Left cardiac atrium (tissue), 4 donors: Measurements from ENCODE around the gene CSMD2. TPM values are rescaled to one million over a fixed set of nuclear protein-coding genes. Genes with fewer than 3 reads are reported as not detected.

ENCODE experiments used
- ATAC-seq, 2 donors: fragments of 200-7000 bp; cut with Tn5 transposase; one replicate each; pipeline ENCODE4 v1.9.1; 2020; ENCODE audit warnings: mild to moderate bottlenecking in 2 of 2, moderate library complexity in 2 of 2
- DNase-seq: peaks from one replicate; pipeline ENCODE4 v3.0.0-alpha.2; 2020
- intact Hi-C, 2 donors: fragments of 100-400 bp; cut with DNase I; formaldehyde crosslinking; loops; one replicate each; pipeline versions ENCODE4 v1.14.1 to v1.15.1; 2022 to 2023
- total RNA-seq, 2 donors: library from RNA; stranded (reverse); fragmentation: NEBNext Ultra II Directional; extraction: Animal tissue kit (Norgen Biotek cat#: 25700); gene quantifications; one replicate each; pipeline ENCODE4 v1.2.1, GENCODE V29; 2021
- donor health status: DM: no; HTN: yes; CAD: no.
- donor health status: DM: no; HTN: yes; CAD: no; lungs with severe emphysema.
- donor health status: DM: yes; HTN: yes; CAD: no.
- donor health status: Dilated cardiomyopathy.

The CSMD2 gene
- total RNA-seq, 2 donors from 2014 or later: 0.29 to 0.58 TPM

- DNase-seq (no peak), ATAC-seq (no peak)
- intact Hi-C loops: no loop called here
These were observed 578.9 kb downstream of the CSMD2 start for GRCh38 chr1:33586106-33586505.

GRCh38 chr1:33583567-33583966 lies 581.5 kb downstream of the CSMD2 start:
- no peak for ATAC-seq
- no peak for DNase-seq
- intact Hi-C loops: no loop called here

DNA sequence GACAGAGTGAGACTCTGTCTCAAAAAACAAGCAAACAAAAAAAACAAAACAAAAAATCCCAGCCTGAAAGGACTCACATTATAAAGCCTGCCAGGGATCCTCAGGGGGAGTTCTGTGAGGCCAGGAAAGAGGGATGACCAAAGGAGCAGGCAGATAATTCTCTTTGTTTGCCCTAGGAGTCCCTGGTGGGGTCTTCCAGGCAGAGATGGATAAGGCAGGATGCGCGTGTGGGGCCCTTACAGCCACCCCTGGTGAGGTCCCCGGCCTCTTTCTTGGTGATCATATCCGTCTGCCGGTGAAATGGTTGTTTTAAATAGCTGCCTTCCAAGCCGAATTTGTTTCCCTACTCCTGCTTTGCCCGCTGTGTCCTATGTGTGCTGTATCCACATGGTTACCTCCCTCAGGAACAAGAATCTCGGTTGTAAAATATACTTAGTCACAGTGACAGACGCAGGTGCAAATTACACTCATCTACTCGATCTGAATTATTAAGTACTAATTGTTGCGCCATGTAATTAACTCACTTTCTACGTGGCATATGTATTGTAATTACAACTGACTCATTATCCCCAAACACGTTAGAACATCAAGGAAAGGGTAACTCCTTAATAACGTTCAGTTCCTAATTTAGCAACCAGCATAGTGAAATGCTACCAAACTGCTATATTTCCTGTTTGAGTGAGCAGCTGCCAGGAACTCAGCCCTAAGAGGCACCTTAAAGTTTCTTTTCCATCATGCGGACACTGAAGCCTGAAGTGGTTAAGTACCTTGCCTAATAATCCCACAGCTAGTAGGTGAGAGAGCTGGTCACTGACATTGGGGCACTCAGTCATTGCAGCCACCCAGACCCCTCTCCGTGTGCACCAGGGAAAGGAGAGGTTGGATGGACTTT lies 586.2 kb downstream of the CSMD2 start:
- no peak for DNase-seq
- no peak for ATAC-seq
- intact Hi-C loops: no loop called here

- no peak for ATAC-seq
- DNase-seq: no peak
- intact Hi-C loops: no loop called here
These were observed 587.4 kb downstream of the CSMD2 start for GRCh38 chr1:33577663-33578062.

DNA sequence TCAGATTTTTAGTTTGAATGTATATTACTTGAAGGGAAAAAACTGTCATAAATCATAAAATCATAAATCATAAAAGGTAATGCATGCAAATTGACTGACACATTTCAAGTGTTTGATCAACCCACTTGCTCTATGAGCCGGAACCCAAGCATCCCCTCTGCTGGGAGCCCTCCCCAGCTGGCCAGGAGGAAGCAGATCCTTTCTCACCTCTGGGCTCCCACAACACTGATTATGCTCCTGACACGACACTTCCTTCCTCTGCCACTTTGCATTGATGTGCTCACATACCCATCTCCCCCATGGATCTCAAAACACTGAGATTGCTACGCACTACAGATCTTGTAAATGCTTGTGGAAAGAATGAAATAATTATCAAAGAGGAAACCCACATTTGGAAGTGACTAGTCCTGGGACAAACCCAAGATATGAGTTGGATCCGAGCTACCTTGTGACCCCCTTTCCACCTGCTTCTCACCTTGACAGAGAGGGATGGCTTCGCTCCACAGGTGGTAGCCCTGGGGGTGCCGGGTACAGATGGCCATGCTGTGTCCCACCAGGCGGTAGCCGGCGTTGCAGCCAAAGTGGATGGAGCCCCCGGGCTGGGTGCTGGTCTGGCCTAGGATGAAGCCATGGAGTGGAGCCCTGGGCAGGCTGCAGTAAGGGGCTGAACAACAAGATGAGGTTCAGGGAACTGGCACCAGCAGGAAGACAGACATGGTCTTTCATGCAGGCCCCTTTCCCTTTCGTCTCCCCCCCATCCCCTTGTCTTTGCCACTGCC lies 588.0 kb downstream of the CSMD2 start:
- DNase-seq: no peak
- intact Hi-C loops: no loop called here
- no peak for ATAC-seq

DNA sequence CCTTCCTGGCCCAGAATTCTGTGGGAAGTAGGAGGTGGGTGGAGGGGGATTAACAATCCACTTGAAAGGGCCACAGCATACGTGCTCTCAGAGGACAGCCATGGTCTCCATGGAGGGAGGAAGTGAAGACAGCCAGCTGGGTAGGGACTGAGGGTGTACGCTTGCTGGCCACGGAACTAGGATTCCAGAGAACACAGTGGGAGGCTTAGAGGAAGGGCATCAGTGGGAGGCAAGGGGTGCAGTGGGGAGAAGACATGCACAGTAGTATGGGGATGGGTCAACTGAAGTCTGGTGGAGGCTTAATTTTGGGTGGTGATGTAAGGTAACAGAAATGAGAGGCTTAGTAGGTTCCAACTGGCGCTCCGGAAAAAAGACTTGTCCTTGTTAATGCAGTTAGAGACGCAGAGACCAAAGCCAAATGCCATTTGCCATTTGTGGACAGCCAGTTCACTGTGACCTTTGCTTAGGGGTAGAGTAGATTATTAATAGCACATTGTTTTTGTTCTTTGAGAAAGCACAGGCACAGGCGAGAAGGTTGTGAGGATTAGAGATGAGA lies 589.6 kb downstream of the CSMD2 start:
- intact Hi-C loops: no loop called here
- peak; percentile 83 to 92 for ATAC-seq

GRCh38 chr1:33573661-33574060 lies 591.4 kb downstream of the CSMD2 start:
- no peak for ATAC-seq
- DNase-seq: no peak
- intact Hi-C loops: loop anchor here in 1 of 2 donors (5.0 kb wide), 1 partner anchor 39 kb away; no protein-coding TSS in a partner anchor

More for the DNA sequence above, 589.6 kb downstream of the CSMD2 start:
- peak; percentile 25 for DNase-seq

DNA sequence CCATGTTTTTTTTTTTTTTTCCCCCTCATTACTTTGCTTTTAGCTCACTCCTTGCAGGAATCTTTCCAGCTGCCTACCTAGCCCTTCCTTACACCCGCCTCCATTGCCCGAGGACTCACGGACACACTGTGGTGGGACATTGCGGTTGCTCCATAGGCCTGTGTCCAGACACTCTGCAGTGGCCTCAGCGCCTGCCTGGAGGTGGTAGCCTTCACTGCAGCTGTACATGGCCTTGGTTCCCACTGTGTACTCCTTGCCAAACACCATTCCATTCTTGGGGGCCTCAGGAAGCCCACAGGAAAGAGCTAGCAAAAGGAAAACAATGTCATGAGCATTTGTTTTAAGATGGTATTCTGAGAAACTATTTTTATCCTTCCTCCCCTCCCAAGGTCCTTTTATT lies 592.6 kb downstream of the CSMD2 start:
- intact Hi-C loops: loop anchor here in 1 of 2 donors (5.0 kb wide), 1 partner anchor 40 kb away; no protein-coding TSS in a partner anchor
- ATAC-seq (no peak), DNase-seq (no peak)

- DNase-seq: no peak
- intact Hi-C loops: no loop called here
- no peak for ATAC-seq
These were observed 595.7 kb downstream of the CSMD2 start for GRCh38 chr1:33569331-33569730.

GRCh38 chr1:33563699-33564098 lies 601.3 kb downstream of the CSMD2 start:
- peak; percentile 59 to 75 for ATAC-seq
- DNase-seq: no peak
- intact Hi-C loops: no loop called here

DNA sequence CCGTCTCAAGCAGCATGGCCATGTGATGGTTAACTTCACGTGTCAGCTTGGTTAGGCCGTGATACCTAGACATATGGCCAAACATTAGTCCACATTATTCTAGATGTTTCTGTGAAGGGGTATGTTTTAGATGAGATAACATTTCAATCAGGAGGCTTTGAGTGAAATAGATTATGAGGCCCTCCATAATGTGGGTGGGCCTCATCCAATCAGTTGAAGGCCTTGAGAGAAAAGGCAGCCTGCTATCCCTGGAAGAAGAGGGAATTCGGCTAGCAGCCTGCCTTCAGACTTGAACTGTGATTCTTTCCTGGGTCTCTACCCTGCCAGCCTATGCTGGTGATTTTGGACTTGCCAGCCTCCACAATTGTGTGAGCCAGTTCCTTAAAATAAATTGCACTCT lies 602.5 kb downstream of the CSMD2 start:
- DNase-seq (no peak), ATAC-seq (no peak)
- intact Hi-C loops: no loop called here

GRCh38 chr1:33561576-33561975 lies 603.5 kb downstream of the CSMD2 start:
- DNase-seq: no peak
- intact Hi-C loops: no loop called here

GRCh38 chr1:33560680-33561079 lies 604.4 kb downstream of the CSMD2 start:
- intact Hi-C loops: no loop called here
- ATAC-seq (no peak), DNase-seq (no peak)

More at GRCh38 chr1:33561576-33561975, 603.5 kb downstream of the CSMD2 start:
- no peak for ATAC-seq

DNA sequence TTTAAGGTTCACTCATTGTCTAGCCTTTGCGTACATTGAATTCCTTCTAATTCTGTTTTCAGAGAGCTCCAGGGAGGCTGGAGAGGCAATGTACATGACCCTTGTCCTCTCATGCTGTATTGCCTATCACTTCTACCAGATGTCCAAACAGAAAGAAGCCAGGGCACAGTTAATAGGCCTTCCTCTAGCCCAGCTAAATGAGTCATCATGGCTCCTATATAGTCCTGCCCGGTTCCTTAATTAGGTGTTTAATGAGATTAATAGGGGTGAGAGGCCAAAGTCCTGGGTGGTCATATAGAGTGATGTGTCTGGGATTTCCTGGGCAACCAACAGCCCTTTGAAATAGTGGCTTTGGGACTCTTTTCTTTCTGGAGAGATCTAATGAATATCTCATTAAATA lies 616.3 kb downstream of the CSMD2 start:
- no peak for DNase-seq

GRCh38 chr1:33548319-33548718 lies 616.7 kb downstream of the CSMD2 start:
- intact Hi-C loops: no loop called here
- no peak for ATAC-seq
- no peak for DNase-seq

More for the DNA sequence above, 616.3 kb downstream of the CSMD2 start:
- intact Hi-C loops: no loop called here
- ATAC-seq: no peak

DNA sequence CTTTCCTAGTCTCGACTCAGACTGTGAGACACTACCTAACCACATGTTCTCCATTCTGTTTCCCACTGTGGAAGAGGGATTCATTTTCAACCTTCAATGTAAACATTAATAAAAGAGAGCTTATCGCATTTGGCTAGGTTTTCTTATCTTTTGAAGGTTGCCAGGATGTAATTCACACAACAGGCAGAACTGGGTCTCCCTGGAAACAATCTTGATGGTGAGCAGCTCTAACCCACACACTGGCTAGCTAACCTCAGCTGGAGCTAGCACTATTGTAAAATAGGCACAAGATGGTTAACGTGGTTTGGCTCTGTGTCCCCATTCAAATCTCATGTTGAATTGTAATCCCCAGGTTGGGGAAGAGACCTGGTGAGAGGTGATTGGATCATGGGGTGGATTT lies 617.5 kb downstream of the CSMD2 start:
- DNase-seq (no peak), ATAC-seq (no peak)
- intact Hi-C loops: no loop called here

DNA sequence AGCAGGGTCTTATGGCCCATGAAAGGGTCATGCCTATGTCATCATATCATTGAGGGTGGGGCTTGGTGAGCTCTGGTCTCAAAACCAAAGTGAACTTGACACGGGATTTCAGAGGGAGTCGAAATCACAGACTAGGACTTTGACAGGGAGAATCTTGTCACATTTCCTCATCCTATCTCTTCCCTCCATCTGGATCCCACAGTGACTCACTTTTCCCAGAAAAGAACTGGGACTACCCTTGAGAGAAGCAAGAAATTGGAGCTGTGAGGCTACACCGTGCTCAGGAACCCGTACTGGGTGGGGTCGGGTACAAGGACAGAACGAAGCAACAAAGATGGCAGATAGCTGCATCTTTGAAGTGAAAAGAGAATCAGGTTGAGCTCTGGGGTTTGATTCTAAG lies 623.1 kb downstream of the CSMD2 start:
- no peak for ATAC-seq
- no peak for DNase-seq
- intact Hi-C loops: no loop called here

GRCh38 chr1:33537885-33538284 lies 627.1 kb downstream of the CSMD2 start:
- DNase-seq (no peak), ATAC-seq (no peak)
- intact Hi-C loops: no loop called here

GRCh38 chr1:33535334-33535733 lies 629.7 kb downstream of the CSMD2 start:
- ATAC-seq: no peak
- intact Hi-C loops: no loop called here
- DNase-seq: no peak

DNA sequence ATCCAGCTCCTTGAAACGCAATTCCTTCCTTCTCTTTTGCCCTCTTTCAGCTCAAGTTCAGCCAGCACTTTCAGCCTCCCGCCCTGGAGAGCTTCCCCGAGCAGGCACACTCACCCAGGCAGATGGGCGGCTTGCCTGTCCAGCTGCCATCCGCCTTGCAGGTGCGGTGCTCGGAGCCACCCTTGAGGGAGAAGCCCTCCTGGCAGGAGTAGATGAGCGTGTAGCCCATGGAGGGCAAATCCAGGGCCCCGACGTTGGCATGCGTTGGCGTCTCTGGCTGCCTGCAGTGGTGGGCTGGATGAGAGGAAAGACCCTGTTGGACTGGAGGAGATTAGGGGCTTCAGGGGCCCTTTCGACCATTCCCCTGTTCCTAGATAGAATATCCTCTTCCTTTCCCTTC lies 632.1 kb downstream of the CSMD2 start:
- intact Hi-C loops: no loop called here
- ATAC-seq (no peak), DNase-seq (no peak)
